ENCODE measurements around the gene KCNH4. TPM values are rescaled to one million over a fixed set of nuclear protein-coding genes. Genes with fewer than 3 reads are reported as not detected.

KCNH4 gene
- total and polyA plus RNA-seq, 8 donors, result not detected

- no peak for DNase-seq
- Histone ChIP-seq H3K27ac (no peak overlapping the region), H3K9me3 (no peaks in the 10 kb centered on the region), H3K4me1 (peaks cover 21 to 40% (median 38%) of the 10 kb centered on the region in 4 donors), H3K36me3 (no peaks in the 10 kb centered on the region), H3K4me3 (no peak overlapping the region), H3K27me3 (peaks cover 12 to 43% (median 23%) of the 10 kb centered on the region in 3 donors)
- no peak for TF ChIP-seq EP300 (IDR thresholded peaks at IDR 0.05)
- no peak for TF ChIP-seq POLR2AphosphoS5 (IDR thresholded peaks at IDR 0.05)
- TF ChIP-seq CTCF (IDR thresholded peaks at IDR 0.05), result no peak
- no peak for TF ChIP-seq POLR2A (IDR thresholded peaks at IDR 0.05)
- 77 to 89% (median 79%) methylated on average over 2 of the region's 2 CpGs for WGBS, 5 donors
- intact Hi-C loops (cut with DNase I; ENCODE audit: low total_unique reads), result no loop called here
Observed at GRCh38 chr17:42181851-42182207, 887 bp upstream of the KCNH4 start.

GRCh38 chr17:42180411-42180921 is 476 bp downstream of the KCNH4 start:
- DNase-seq, result no peak
- peaks cover 12 to 43% (median 23%) of the 10 kb centered on the region in 3 donors for H3K27me3 ChIP-seq

GRCh38 chr17:42179911-42180410 is 981 bp downstream of the KCNH4 start:
- peaks cover 21 to 40% (median 36%) of the 10 kb centered on the region in 4 donors for H3K4me1 ChIP-seq
- no peak overlapping the region for H3K27ac ChIP-seq
- peak; percentile 38 to 86 for DNase-seq
- 11 to 20% (median 13%) methylated on average over 15 to 20 of the region's 20 CpGs for WGBS, 5 donors
- peak overlapping the region in 1 of 4 donors; percentile 55 for H3K4me3 ChIP-seq
- TF ChIP-seq EP300 (IDR thresholded peaks at IDR 0.05), result no peak
- TF ChIP-seq CTCF (IDR thresholded peaks at IDR 0.05), result no peak
- no peak for TF ChIP-seq POLR2A (IDR thresholded peaks at IDR 0.05)
- TF ChIP-seq POLR2AphosphoS5 (IDR thresholded peaks at IDR 0.05), result no peak
- intact Hi-C loops (cut with DNase I; ENCODE audit: low total_unique reads), result no loop called here
- peaks cover 12 to 43% (median 23%) of the 10 kb centered on the region in 3 donors for H3K27me3 ChIP-seq
- no peaks in the 10 kb centered on the region for H3K9me3 ChIP-seq
- H3K36me3 ChIP-seq, result no peaks in the 10 kb centered on the region

More at GRCh38 chr17:42180411-42180921, 476 bp downstream of the KCNH4 start:
- intact Hi-C loops (cut with DNase I; ENCODE audit: low total_unique reads), result no loop called here
- Histone ChIP-seq H3K4me3 (peak overlapping the region; percentile 41 to 55 (median 44)), H3K36me3 (no peaks in the 10 kb centered on the region), H3K9me3 (no peaks in the 10 kb centered on the region), H3K27ac (no peak overlapping the region), H3K4me1 (peaks cover 21 to 40% (median 38%) of the 10 kb centered on the region in 4 donors)
- no peak for TF ChIP-seq EP300 (IDR thresholded peaks at IDR 0.05)
- TF ChIP-seq POLR2A (IDR thresholded peaks at IDR 0.05), result no peak
- no peak for TF ChIP-seq CTCF (IDR thresholded peaks at IDR 0.05)
- no peak for TF ChIP-seq POLR2AphosphoS5 (IDR thresholded peaks at IDR 0.05)
- 2 to 3% (median 2%) methylated on average over 30 to 33 of the region's 33 CpGs for WGBS, 5 donors

GRCh38 chr17:42179335-42179734 is 1.6 kb downstream of the KCNH4 start:
- DNase-seq, result no peak
- 8 to 33% (median 12%) methylated on average over 1 of the region's 1 CpG for WGBS, 5 donors

More at GRCh38 chr17:42179335-42179734, 1.6 kb downstream of the KCNH4 start:
- Histone ChIP-seq H3K27me3 (peaks cover 12 to 43% (median 23%) of the 10 kb centered on the region in 3 donors), H3K36me3 (no peaks in the 10 kb centered on the region), H3K9me3 (no peaks in the 10 kb centered on the region), H3K4me3 (no peak overlapping the region), H3K27ac (no peak overlapping the region), H3K4me1 (peaks cover 18 to 35% (median 30%) of the 10 kb centered on the region in 4 donors)
- TF ChIP-seq EP300 (IDR thresholded peaks at IDR 0.05) (no peak), POLR2AphosphoS5 (IDR thresholded peaks at IDR 0.05) (no peak), CTCF (IDR thresholded peaks at IDR 0.05) (no peak), POLR2A (IDR thresholded peaks at IDR 0.05) (no peak)
- intact Hi-C loops (cut with DNase I; ENCODE audit: low total_unique reads), result no loop called here
